GM21515 (cell line): Measurements from ENCODE around the gene GJB5.

Source experiments
- ATAC-seq: cut with Tn5 transposase; IDR thresholded peaks from one replicate; pipeline ENCODE4 v1.9.1; 2021; ENCODE audit not compliant: unreplicated experiment

Gene GJB5

DNA sequence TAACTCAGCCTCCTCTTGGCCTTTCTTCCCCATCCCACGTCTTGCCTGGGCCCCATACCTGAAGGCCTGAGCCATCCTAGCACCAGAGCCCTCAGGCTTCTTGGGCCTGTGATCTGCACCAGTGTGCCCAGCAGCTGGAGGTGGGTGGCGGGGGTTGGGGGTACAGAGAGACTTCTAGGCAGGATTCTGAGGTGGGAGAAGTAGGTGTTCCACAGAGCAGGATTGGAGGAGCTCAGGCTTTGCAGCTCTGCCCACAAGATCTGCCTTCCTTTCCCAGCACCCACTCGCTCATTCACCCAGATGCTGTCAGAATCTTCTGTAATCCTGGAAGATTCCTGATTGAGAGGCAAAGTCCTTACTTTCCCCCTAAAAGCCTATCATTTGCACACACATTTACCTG, 10.0 kb upstream of the GJB5 start:
- no peak for ATAC-seq

DNA sequence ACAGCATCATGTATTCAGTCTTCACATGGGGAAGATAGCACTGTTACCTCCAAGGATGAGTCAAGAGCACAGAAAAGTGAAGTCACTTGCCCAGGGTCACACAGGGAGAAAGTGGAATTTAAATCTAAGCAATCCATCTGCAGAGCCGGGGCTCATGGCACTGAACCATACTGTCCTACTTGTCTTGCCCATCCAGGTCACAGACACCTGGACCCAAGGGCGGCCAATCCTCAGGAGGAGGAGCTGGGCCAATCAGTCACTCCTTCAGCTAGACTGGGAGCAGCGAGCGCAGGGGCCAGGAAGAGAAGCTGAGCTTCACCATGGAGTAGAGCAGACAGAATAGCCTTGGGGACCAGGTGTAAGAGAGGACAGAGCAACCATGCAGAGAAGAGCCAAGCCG, 9.2 kb upstream of the GJB5 start:
- no peak for ATAC-seq

DNA sequence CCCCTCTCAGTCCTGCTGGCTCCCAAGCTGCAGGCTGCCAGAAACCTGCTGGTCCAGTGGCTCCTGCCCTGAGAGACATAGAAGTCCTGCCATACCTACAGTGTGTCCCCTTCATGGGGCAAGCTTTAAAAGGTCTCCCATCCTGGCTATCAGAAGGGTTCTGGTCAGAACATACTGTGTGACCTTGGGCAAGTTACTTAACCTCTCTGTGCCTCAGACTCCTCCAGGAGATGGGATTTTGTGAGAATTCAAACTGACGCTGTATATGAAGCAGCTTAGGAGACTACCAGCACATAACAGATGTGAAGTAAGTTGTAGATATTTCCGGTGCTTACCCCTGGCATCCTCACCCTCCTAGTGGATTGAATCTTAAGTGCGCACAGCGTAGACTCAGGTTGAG, 8.7 kb upstream of the GJB5 start:
- ATAC-seq: no peak

DNA sequence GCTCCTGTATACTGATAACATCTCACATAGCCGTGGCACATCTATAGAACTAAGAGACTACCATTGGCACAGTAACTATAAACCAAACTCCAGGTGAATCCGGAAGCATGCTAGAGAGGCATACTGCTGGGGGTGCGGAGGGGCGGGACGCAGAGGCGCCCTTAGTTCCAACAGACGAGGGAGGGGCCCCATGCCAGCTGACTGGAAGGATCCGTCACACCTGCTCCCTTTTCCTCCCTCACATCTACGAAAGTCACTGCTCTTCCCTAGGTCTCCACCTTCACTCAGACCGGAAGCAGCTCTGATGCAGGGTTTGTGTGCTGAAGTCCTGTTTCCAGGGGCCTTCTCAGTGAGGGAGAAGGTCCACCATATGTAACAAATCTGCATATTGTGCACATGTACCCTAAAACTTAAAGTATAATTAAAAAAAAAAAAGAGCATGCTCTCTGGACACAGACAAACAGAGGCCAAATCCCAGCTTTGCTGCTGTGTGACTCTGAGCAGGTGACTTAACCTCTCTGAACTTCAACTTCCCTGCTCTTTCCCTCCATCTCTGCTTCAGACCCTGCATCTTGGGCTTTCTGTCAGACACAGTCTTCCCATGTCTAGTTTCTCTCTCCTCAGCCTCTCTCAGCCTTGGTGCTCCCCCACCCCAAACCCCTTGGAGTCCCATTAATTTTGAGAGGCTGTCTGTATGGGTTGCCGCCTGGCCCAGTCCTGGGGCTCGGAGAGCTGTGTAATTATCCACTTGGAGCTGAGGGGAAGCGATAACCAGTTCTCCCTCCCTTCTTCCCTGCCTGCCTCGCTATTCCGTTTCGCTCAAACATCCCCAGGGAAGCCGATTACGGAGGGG, 7.8 kb upstream of the GJB5 start:
- no peak for ATAC-seq

DNA sequence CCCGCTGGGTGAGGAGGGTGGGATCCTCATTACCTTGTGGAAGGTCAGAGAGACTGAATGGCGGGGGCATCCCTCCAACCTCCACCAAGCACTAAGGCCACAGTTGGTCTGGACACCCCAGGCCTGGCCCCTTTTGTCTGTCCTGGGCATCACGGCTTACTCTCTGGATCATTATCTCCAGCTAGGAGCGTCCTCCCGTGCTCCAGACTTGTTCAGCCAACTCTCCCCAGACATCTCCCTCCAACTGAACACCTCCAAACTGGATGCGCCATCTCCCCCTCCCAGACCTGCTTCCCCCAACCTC, 7.3 kb upstream of the GJB5 start:
- no peak for ATAC-seq

DNA sequence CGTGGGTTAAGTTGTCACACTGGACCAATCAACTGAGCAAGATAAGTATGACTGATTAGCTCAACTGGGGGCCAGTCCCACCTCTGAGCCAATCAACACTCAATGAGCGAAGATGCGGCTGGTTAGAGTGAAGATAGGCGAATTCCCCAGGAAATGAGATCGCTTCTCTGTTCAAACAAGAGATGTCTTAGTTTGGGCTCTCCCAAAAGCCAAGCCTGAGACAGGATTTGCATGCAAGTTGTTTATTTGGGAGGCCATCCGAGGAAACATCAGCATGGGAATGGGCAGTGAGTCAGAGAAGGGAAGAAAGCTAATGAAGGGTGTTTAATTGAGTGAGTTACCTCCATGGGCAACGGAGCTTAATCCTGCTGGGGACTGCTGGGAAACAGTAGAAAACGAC, 4.9 kb upstream of the GJB5 start:
- ATAC-seq: no peak

DNA sequence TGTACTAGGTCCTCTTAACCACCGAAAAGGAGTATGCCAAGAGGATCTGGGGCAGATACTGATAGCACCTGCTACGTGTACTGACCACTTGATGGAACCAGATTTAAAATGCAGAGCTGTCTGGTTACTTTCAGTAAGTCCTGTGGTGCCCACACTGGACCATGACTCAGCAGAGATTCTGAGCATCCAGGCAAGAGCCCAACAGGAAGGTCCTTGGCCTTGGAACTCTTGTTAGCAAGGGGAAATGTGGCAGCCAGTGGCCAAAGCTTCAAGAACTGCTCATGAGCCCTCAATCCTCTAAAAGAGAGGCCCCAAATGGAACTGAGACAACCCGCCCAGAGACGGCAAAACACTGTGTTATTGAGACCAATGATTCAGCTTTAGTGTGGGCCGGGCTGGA, 4.2 kb upstream of the GJB5 start:
- no peak for ATAC-seq

DNA sequence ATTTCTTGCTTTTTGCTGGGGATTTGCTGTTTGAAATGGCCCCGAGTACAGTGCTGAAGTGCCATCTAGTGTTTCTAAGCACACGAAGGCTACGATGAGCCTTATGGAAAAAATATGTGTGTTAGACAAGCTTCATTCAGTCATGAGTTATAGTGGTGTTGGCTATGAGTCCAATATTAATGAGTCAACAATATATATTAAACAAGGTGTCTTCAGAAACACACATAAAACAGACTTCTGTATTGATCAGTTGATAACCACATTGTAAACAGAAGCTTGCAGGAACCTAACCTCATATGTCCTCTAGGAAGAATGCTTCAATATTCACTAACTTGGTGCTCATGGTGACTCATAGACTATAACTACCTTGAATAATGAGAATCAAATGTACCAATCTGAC, 1.7 kb upstream of the GJB5 start:
- ATAC-seq: no peak

DNA sequence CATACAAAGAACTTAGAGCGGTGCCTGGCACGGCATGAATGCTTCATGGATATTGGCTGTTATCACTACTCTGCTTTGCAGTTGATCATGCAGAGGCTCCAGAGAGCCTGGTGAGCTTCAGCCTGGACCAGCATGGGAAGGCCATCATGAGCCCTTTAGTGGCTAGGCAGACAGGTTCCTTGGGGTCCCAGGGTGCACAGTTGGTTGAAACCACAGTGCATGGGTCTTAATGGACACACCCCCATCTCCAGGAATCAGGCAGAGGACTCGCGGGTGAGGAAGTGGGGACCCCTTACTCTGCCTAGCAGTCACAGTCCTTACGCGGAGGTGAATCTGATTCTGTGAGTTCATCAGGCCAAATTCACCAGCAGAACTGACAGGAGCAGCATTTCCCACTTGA, 1.1 kb downstream of the GJB5 start:
- no peak for ATAC-seq

DNA sequence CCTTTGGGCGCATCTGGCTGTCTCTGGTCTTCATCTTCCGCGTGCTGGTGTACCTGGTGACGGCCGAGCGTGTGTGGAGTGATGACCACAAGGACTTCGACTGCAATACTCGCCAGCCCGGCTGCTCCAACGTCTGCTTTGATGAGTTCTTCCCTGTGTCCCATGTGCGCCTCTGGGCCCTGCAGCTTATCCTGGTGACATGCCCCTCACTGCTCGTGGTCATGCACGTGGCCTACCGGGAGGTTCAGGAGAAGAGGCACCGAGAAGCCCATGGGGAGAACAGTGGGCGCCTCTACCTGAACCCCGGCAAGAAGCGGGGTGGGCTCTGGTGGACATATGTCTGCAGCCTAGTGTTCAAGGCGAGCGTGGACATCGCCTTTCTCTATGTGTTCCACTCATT, 2.5 kb downstream of the GJB5 start:
- ATAC-seq: no peak

DNA sequence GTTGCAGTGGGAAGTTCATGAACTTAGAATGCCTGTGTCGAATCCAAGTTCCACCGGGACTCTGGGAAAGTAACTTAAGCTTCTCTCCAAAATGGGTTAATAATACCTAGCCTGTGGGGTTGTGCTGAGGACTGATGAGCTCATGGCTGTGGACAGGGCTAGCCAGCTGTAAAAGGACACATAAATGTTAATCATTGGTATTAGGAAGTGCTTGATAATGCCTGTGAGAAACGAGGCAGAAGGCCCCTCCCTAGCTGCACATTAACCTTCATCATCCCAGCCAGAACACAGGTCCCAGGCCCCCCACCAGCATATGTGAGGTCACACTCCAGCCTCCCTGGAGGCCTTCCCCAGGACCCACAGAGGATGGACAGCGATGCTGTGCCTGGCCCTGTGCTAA, 3.9 kb downstream of the GJB5 start:
- no peak for ATAC-seq

DNA sequence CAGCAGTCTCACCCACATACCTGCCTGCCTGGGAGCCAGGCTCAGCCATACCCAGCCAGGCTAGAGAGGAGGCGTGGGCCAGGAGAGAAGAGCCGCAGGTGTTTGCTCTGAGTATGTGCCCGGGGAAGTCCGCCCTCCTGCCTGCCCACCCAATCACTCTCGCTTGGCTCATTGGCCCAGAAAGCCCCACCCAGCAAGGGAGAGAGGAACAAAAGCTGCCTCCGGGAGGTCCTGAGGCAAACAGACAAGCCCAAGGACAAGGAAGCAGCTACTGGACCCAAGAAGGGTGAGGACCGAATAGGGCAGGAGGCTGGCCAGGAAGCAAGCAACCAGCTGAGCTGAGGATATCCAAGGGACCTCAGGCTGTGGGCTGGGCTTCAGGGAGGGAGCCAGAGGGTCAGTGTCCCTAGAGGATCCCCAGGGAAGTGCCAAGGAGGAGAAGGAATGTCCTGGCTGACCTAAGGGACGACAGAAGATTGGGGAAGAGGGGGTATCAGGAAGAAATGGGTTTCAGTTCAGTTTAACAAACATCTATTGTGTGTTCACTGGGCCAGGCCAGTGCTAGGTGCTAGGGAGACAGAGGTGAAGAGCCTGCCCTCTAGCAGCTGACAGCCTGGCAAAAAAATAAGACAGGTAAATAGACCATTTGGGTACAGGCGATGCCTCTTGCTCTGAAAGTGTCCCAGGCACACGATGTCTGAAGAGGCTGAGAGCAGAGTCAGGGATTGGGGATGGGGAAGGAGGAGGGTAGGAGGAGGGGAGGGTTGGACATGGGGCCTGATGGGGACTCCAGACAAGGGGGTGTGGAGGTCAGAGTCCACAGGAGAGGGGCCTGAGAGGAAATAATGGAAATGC, 4.9 kb downstream of the GJB5 start, which contains the start of gene GJB4:
TSS of gene GJB4 (plus strand) at position 238 of the 855 bp plus-strand sequence. CDS start 1,515 bp downstream, outside the sequence.
- no peak for ATAC-seq

DNA sequence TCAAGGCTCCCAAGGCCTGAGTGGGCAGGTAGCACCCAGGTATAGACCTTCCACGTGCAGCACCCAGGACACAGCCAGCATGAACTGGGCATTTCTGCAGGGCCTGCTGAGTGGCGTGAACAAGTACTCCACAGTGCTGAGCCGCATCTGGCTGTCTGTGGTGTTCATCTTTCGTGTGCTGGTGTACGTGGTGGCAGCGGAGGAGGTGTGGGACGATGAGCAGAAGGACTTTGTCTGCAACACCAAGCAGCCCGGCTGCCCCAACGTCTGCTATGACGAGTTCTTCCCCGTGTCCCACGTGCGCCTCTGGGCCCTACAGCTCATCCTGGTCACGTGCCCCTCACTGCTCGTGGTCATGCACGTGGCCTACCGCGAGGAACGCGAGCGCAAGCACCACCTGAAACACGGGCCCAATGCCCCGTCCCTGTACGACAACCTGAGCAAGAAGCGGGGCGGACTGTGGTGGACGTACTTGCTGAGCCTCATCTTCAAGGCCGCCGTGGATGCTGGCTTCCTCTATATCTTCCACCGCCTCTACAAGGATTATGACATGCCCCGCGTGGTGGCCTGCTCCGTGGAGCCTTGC, 6.4 kb downstream of the GJB5 start:
- no peak for ATAC-seq

DNA sequence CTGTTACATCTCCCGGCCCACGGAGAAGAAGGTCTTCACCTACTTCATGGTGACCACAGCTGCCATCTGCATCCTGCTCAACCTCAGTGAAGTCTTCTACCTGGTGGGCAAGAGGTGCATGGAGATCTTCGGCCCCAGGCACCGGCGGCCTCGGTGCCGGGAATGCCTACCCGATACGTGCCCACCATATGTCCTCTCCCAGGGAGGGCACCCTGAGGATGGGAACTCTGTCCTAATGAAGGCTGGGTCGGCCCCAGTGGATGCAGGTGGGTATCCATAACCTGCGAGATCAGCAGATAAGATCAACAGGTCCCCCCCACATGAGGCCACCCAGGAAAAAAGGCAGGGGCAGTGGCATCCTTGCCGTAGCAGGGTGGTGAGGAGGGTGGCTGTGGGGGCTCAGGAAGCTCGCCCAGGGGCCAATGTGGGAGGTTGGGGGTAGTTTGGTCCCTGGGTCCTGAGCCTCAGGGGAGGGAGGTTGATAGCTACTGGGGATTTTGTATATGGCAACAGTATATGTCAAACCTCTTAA, 7.0 kb downstream of the GJB5 start:
- no peak for ATAC-seq

DNA sequence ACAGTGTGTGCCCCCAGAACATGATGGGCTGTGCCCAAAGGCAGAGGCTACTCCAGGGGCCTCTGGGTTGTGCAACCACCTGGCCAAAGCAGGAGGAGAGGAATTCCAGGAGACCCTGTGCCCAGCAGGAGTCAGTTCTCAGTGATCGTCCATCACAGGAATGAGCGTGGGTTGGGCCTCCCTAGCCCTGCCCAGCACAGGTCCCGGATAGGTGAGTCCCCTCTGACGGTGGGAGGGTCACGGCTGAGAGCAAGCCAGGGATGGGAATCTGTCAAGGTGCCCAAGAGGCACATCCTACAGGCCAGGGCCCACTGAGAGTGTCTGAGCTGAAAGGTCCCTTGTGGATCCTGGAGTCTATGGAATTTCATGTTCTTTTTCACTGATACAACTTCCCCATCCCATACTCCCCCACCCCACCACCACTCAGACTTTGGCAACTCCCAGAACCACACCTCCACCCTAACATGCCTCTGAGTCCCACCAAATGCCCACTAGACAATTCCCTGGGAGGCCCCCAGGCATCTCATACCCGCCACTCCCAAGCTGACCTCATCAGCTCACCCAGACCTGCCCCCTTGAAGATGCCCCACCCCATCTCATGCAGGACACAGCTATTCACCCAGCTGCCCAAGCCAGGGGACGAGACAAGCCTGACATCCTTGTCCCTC, 7.8 kb downstream of the GJB5 start:
- ATAC-seq: no peak

DNA sequence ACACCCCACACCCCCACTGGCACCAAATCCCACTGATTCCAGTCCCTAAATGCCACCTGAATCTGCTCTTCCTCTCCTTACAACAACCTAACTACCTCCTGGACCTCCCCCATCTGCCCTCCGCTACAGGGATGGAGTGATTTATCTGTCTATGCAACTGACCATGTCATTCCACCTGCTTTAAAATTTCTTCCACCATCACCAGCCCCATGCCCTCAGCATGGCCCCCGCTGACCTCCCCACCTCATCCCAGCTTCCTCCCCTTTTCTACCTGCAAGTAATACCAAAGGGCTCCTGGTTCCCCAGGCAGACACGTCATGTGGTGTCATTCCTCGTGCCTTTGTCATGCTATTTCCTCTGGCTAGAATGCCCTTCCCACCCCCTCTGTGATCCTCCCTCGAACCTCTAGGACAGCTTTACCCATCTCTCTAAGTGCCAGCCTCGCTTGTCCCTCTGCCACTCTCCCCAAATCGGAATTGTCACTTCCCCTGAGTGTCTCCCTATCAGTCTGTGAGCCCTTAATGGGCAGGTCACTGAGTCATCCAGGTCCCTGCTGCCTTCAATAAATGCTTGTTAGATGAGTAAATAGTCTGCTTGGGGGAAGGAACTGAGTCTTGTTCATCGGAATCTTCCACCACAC, 8.4 kb downstream of the GJB5 start:
- no peak for ATAC-seq

DNA sequence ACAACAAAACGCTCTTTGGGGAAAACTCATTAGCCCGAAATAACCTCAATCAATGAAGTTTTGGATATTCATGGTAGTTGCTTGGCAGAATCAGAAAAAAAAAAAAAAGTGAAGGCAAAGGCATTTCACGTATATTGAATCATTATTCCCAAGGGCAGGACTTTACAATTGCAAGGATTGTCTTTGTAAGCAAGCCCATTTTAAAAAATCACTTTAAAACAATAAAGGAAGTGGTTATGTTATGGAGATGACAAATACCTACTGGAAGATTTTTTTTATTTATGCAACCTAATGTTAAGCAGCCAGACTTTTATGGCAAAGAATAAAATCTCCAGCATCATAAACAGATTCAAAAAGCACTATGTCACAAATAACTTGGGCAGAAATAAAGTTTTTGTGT, 14.0 kb downstream of the GJB5 start:
- ATAC-seq: no peak

DNA sequence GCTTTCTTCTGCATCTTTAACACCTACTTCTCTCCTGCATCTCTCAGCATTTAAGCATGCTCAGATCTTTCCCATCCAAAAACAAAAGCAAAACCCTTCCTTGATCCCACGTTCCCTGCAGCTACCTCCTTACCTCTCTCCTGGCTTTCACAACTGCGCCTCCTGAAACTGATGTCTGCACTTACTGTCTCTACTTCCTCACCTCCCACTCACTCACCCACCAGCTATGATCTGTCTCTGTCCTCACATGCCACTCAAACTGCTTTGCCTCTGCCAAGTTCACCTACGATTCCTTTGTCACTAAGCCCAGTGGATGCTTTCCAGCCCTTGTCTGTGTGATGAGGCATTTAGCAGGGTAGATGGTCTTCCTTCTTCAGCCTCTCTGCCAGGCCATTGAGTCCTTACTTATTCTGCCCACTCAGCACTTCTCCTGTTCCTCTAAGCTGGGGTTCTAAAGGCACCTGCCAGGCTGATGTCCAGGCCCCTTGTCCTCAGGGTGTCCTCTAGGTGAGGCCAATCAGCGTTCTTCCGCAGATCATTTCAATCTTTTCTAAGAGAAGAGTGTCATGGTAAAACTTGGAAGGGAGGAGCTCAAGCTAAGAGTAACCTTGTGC, 16.2 kb downstream of the GJB5 start:
- no peak for ATAC-seq

DNA sequence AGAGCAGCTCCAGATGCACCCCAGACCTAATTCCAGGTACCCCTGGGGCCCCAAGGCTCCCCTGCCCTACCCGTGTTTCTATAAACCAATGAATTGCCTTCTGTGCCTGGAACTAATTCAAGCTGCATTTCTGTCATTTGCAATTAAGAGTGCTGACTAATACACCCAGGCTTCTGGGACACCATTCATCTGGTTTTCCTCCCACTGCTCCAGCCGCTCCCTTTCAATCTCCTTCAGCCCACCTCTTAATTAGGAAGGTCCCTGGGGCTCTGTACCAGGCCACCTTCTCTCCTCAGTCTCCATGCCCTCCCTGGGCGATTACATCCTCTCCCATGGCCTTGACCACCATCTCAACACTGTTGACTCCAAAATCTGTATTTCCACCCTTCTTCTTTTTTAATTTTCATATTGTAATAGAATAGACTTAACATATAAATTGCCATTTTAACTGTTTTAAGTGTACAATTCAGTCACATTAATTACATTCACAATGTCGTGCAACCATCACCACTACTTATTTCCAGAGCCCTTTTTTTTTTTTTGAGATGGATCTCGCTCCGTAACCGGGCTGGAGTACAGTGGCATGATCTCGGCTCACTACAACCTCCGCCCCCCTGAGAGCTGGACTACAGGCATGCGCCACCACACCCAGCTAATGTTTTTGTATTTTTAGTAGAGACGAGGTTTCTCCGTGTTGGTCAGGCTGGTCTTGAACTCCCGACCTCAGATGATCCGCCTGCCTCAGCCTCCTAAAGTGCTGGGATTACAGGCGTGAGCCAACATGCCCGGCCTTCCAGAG, 16.9 kb downstream of the GJB5 start:
- no peak for ATAC-seq
